RWPE2 (cell line): ENCODE data around the gene KRAS.

Experiments used
- ATAC-seq: fragments of 200-7000 bp; cut with Tn5 transposase; 3 replicates; pipeline ENCODE4 v1.9.1; 2021; ENCODE audit warnings: low read depth
- DNase-seq: peaks from one replicate; pipeline ENCODE4 v3.0.0-alpha.2; 2020; ENCODE audit warnings: low spot score
- H3K27ac ChIP-seq: fragments of 450-650 bp; 2 replicates; pipeline ENCODE4 v1.5.1; 2017; ENCODE audit warnings: mild to moderate bottlenecking; ENCODE audit not compliant: poor library complexity, severe bottlenecking
- H3K27me3 ChIP-seq: fragments of 250-450 bp; sonication (Bioruptor Pico); 2 replicates; pipeline ENCODE4 v1.5.1; 2021; ENCODE audit warnings: mild to moderate bottlenecking, moderate library complexity; ENCODE audit not compliant: insufficient read depth, poor library complexity, severe bottlenecking
- H3K36me3 ChIP-seq: fragments of 250-450 bp; sonication (Bioruptor Pico); 2 replicates; pipeline ENCODE4 v1.5.1; 2020; ENCODE audit warnings: low read depth, mild to moderate bottlenecking, moderate library complexity
- H3K4me1 ChIP-seq: fragments of 250-450 bp; sonication (Bioruptor Pico); 2 replicates; pipeline ENCODE4 v1.5.1; 2021; ENCODE audit warnings: mild to moderate bottlenecking, moderate library complexity; ENCODE audit not compliant: insufficient read depth, poor library complexity, severe bottlenecking
- H3K4me3 ChIP-seq: fragments of 250-450 bp; sonication (Bioruptor Pico); 2 replicates; pipeline ENCODE4 v1.5.1; 2021; ENCODE audit warnings: mild to moderate bottlenecking, moderate library complexity; ENCODE audit not compliant: severe bottlenecking
- H3K9me3 ChIP-seq: fragments of 250-450 bp; sonication (Bioruptor Pico); 2 replicates; pipeline ENCODE4 v1.5.1; 2021; ENCODE audit warnings: mild to moderate bottlenecking, moderate library complexity; ENCODE audit not compliant: severe bottlenecking
- CTCF ChIP-seq: fragments of 450-650 bp; IDR thresholded peaks from one replicate; pipeline ENCODE4 v1.5.1; 2017; ENCODE audit warnings: mild to moderate bottlenecking, moderate library complexity; ENCODE audit not compliant: poor library complexity, severe bottlenecking

KRAS gene

DNA sequence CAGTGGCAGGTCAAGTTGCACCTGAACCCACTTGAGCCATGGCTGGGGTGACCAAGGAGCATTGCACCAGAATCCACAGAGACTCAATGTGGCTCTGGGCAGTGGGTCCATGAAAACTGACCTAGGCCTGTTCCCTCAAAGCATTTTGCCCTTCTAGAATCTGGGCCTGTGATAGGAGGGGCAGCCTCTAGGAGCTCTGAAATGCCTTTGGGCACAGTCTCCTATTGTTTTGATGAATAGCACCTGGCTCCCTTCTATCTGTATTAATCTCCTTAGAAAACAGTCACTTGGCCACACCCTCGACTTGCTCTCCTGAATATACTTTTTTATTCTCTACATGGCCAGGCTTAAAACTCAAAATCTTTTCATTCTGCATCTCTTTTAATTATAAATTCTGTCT, 14.1 kb upstream of the KRAS start:
- Histone ChIP-seq H3K27me3 (no peaks in the 10 kb centered on the region), H3K36me3 (no peaks in the 10 kb centered on the region), H3K4me3 (no peak overlapping the region), H3K4me1 (no peaks in the 10 kb centered on the region), H3K9me3 (no peaks in the 10 kb centered on the region), H3K27ac (no peak overlapping the region)
- DNase-seq (no peak), ATAC-seq (no peak)
- no peak for TF ChIP-seq CTCF

- Histone ChIP-seq H3K27me3 (no peaks in the 10 kb centered on the region), H3K4me3 (no peak overlapping the region), H3K9me3 (no peaks in the 10 kb centered on the region), H3K27ac (no peak overlapping the region), H3K36me3 (no peaks in the 10 kb centered on the region), H3K4me1 (no peaks in the 10 kb centered on the region)
- ATAC-seq = no peak
- no peak for DNase-seq
- no peak for TF ChIP-seq CTCF
Measured at GRCh38 chr12:25264114-25264513, 13.4 kb upstream of the KRAS start.

DNA sequence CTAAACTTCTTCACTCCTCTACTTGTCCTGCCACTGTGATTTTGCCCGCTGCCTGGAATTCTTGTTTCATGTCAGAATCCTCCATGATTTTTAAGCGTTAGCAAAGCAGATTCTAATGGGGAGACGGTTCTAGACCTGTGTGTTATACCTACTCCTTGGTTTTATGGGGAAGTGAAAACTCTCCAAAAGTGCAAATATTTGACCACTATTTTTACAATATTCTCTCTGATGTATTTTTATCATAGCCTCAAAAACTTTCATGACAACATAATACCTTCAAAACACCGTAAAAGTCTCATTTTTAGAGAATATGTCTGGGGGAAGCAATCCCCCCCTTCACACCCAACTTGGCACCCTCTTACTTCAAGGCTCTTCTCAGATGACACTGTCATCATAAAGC, 12.9 kb upstream of the KRAS start:
- Histone ChIP-seq H3K36me3 (no peaks in the 10 kb centered on the region), H3K4me3 (no peak overlapping the region), H3K27me3 (no peaks in the 10 kb centered on the region), H3K4me1 (no peaks in the 10 kb centered on the region), H3K27ac (no peak overlapping the region), H3K9me3 (no peaks in the 10 kb centered on the region)
- TF ChIP-seq CTCF = no peak
- DNase-seq (no peak), ATAC-seq (no peak)

DNA sequence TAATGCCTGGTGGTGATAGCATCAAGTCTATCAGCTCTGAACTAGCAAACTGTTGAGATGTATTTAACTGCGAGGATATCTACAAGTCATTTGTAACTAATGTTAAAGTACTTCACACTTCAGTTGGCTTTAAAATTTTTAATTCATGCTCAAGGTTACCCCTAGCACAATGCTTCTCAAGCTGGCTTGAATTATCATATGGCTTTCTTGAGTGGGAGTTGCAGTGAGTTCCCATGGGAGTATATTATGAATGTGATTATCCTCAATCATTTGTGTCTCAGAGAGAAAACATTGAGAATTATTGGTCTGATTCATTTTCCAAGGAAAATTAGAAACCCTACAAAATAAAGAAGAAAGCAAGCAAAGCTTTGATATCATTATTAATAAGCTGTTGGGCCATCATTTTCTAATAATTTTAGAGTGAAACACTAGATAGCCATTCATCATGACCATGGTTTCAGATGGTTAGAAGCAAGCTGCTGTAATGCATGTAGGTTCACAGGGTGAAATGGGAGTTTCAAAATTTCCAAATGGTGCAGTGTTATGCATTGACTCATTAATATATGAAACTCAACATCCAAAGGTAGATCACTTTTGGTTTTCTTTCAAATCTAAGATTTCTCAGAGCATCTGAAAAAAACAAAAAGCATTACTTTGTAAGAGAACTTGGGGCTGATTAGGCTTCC, 11.8 kb upstream of the KRAS start:
- no peak for TF ChIP-seq CTCF
- no peak for ATAC-seq
- H3K27me3 ChIP-seq = no peaks in the 10 kb centered on the region
- no peaks in the 10 kb centered on the region for H3K36me3 ChIP-seq
- H3K4me3 ChIP-seq = no peak overlapping the region
- no peaks in the 10 kb centered on the region for H3K9me3 ChIP-seq
- H3K4me1 ChIP-seq = no peaks in the 10 kb centered on the region
- no peak for DNase-seq
- no peak overlapping the region for H3K27ac ChIP-seq

DNA sequence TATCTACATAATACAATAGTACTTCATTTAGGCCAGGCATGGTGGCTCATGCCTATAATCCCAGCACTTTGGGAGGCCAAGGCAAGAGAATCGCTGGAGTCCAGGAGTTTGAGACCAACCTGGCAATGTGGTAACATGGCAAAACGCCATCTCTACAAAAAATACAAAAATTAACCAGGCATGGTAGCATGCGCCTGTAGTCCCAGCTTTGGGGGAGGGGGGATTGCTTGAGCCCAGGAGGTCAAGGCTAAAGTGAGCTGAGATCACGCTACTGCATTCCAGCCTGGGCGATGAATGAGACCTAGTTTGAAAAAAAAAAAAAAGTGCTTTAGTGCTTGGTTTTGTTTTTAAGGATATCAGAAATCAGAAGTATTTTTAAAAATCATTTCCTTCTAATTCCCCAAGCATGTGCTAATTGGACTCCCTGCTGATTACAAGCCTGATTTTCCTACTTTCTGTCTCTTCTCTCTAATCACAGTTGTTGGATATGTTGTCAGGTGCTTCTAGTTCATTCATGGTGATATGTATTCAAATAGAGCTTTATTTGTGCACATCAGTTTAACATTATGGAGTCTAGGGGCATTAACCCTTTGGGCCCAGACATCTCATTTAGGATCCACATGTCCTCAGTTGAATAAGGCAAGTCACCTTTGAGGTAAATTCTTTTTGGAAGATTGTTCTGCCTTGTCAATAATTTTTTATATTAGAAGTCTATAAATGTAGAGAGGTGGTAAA, 7.0 kb upstream of the KRAS start:
- no peaks in the 10 kb centered on the region for H3K27me3 ChIP-seq
- TF ChIP-seq CTCF = no peak
- ATAC-seq (no peak), DNase-seq (no peak)
- H3K4me3 ChIP-seq = no peak overlapping the region
- H3K9me3 ChIP-seq = no peaks in the 10 kb centered on the region
- H3K4me1 ChIP-seq = no peaks in the 10 kb centered on the region
- no peak overlapping the region for H3K27ac ChIP-seq
- no peaks in the 10 kb centered on the region for H3K36me3 ChIP-seq
